Esophagus muscularis mucosa (tissue), 4 donors: Measurements from ENCODE around the gene ARMC10. TPM values are rescaled to one million over a fixed set of nuclear protein-coding genes. Genes with fewer than 3 reads are reported as not detected.
"Not testable (repeated sequence)": the region's sequence is repeated elsewhere in the genome, so short reads cannot be mapped to it uniquely, and the experiment has no call there.

ENCODE experiments used
- DNase-seq: peaks from one replicate; pipeline ENCODE4 v3.0.0-alpha.2; 2017; ENCODE audit errors: extremely low spot score
- H3K27ac ChIP-seq, 4 donors: fragments of 200-600 bp; sonication (generic); replicated peaks in 1 of 4; 1 replicate in 3 of 4; 2 replicates in 1 of 4; pipeline ENCODE4 v1.5.1; 2016 to 2019; ENCODE audit warnings: mild to moderate bottlenecking in 1 of 4
- H3K27me3 ChIP-seq, 4 donors: fragments of 200-600 bp; sonication (generic); one replicate each; pipeline versions ENCODE4 v1.5.1 to v1.6.0; 2016 to 2019
- H3K36me3 ChIP-seq, 4 donors: fragments of 200-600 bp; sonication (generic); one replicate each; pipeline ENCODE4 v1.5.1; 2016 to 2019
- H3K4me1 ChIP-seq, 4 donors: fragments of 200-600 bp; sonication (generic); one replicate each; pipeline ENCODE4 v1.5.1; 2016 to 2019
- H3K4me3 ChIP-seq, 4 donors: fragments of 200-600 bp; sonication (generic); 1 replicate in 2 of 4; 2 replicates in 2 of 4; pipeline ENCODE4 v1.5.1; 2016 to 2019; ENCODE audit warnings: mild to moderate bottlenecking in 4 of 4, moderate library complexity in 1 of 4
- H3K9me3 ChIP-seq, 4 donors: fragments of 200-600 bp; sonication (generic); 1 replicate in 3 of 4; 2 replicates in 1 of 4; pipeline ENCODE4 v1.5.1; 2016 to 2019
- CTCF ChIP-seq, 3 experiments: fragments of 200-600 bp in 2 of 3; fragments of 450-650 bp in 1 of 3; sonication (generic) in 2 of 3; IDR thresholded peaks; one replicate each; pipeline ENCODE4 v1.5.1; 2017 to 2019; ENCODE audit warnings: antibody characterized with exemption in 3 of 3, mild to moderate bottlenecking in 2 of 3, moderate library complexity in 1 of 3
- EP300 ChIP-seq: sonication (generic); formaldehyde crosslinking; IDR thresholded peaks from one replicate; pipeline ENCODE4 v1.6.1; 2017; ENCODE audit warnings: antibody characterized with exemption
- POLR2A ChIP-seq: fragments of 450-650 bp; IDR thresholded peaks from one replicate; pipeline ENCODE4 v1.6.1; 2017; ENCODE audit warnings: antibody characterized with exemption, moderate library complexity, mild to moderate bottlenecking, low read depth
- POLR2AphosphoS5 ChIP-seq, 2 donors: sonication (generic); formaldehyde crosslinking; IDR thresholded peaks; one replicate each; pipeline ENCODE4 v1.6.1; 2017; ENCODE audit warnings: antibody characterized with exemption in 2 of 2
- WGBS: methylation state at CpG from one replicate; pipeline ENCODE4 v1.1.5; 2018; 5-methylcytosine and 5-hydroxymethylcytosine counted together
- intact Hi-C: fragments of 100-400 bp; cut with DNase I; formaldehyde crosslinking; loops from one replicate; pipeline ENCODE4 v1.15.1; 2023
- total RNA-seq, 4 donors: library from RNA; depleted of rRNA; stranded (reverse); fragments of >200 nt; gene quantifications; one replicate each; pipeline versions ENCODE4 v1.1.0 to v1.2.1, GENCODE V29; 2016

Gene ARMC10
- total RNA-seq, 4 donors from 2014 or later, result 28.8 to 41.2 (median 37.2) TPM

DNA sequence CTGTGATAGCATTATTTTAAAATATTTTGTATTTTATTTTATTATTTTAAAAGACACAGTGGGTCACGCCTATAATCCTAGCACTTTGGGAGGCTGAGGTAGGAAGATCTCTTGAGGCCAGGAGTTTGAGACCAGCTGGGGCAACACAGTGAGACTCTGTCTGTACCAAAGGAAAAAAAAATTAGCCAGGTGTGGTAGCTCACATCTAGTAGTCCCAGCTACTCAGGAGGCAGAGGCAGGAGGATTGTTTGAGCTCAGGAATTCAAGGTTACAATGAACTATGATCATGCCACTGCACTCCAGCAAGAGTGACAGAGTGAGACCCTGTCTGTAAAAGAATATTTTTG is 37.5 kb upstream of the ARMC10 start:
- 100% methylated on average over 1 of the region's 1 CpG for WGBS
- H3K36me3 ChIP-seq, result no peaks in the 10 kb centered on the region
- no peak overlapping the region for H3K4me3 ChIP-seq
- TF ChIP-seq POLR2A (no peak), POLR2AphosphoS5 (IDR thresholded peaks at IDR 0.05) (no peak), CTCF (IDR thresholded peaks at IDR 0.05) (no peak), EP300 (no peak)
- no peak for DNase-seq
- no peak overlapping the region for H3K27ac ChIP-seq
- no peaks in the 10 kb centered on the region for H3K9me3 ChIP-seq
- H3K4me1 ChIP-seq, result no peaks in the 10 kb centered on the region
- no peaks in the 10 kb centered on the region for H3K27me3 ChIP-seq
- intact Hi-C loops, result no loop called here

DNA sequence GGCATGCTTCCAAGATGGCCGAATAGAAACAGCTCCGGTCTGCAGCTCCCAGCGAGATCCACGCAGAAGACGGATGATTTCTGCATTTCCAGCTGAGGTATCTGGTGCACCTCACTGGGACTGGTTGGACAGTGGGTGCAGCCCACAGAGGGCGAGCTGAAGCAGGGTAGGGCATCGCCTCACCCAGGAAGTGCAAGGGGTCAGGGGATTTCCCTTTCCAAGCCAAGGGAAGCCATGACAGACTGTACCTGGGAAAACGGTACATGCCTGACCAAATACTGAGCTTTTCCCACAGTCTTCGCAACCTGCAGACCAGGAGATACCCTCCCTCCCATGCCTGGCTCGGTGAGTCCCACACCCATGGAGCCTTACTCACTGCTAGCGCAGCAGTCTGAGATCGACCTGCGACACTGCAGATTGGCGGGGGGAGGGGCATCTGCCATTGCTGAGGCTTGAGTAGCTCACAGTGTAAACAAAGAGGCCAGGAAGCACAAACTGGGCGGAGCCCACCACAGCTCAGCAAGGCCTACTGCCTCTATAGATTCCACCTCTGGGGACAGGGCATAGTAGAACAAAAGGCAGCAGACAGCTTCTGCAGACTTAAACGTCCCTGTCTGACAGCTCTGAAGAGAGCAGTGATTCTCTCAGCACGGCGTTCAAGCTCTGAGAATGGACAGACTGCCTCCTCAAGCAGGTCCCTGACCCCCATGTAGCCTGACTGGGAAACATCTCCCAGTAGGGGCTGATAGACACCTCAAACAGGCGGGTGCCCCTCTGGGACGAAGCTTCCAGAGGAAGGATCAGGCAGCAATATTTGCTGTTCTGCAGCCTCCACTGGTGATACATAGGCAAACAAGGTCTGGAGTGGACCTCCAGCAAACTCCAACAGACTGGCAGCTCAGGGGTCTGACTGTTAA is 36.9 kb upstream of the ARMC10 start:
- H3K27me3 ChIP-seq, intact Hi-C loops, H3K27ac ChIP-seq, DNase-seq, H3K9me3 ChIP-seq, H3K4me3 ChIP-seq, H3K36me3 ChIP-seq, H3K4me1 ChIP-seq: not testable (repeated sequence)
- WGBS, result 77% methylated on average over 20 of the region's 20 CpGs

DNA sequence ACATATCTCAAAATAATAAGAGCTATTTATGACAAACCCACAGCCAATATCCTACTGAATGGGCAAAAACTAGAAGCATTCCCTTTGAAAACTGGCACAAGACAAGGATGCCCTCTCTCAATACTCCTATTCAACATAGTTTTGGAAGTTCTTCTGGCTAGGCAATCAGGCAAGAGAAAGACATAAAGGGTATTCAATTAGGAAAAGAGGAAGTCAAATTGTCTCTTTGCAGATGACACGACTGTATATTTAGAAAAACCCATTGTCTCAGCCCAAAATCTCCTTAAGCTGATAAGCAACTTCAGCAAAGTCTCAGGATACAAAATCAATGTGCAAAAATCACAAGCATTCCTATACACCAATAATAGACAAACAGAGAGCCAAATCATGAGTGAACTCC is 33.1 kb upstream of the ARMC10 start:
- peaks cover 0 to 11% (median 0%) of the 10 kb centered on the region in 4 donors for H3K9me3 ChIP-seq
- H3K4me3 ChIP-seq, intact Hi-C loops, H3K27me3 ChIP-seq, DNase-seq, H3K36me3 ChIP-seq, H3K27ac ChIP-seq, H3K4me1 ChIP-seq: not testable (repeated sequence)
- 84% methylated on average over 1 of the region's 1 CpG for WGBS

- Histone ChIP-seq H3K36me3 (no peaks in the 10 kb centered on the region), H3K27me3 (no peaks in the 10 kb centered on the region), H3K27ac (no peak overlapping the region), H3K9me3 (peaks cover 0 to 4% (median 0%) of the 10 kb centered on the region in 4 donors), H3K4me1 (no peaks in the 10 kb centered on the region), H3K4me3 (no peak overlapping the region)
- intact Hi-C loops, result no loop called here
- TF ChIP-seq POLR2AphosphoS5 (IDR thresholded peaks at IDR 0.05), result no peak
- no peak for TF ChIP-seq POLR2A
- TF ChIP-seq EP300, result no peak
- TF ChIP-seq CTCF (IDR thresholded peaks at IDR 0.05), result no peak
- 90% methylated on average over 2 of the region's 2 CpGs for WGBS
- no peak for DNase-seq
Measured at GRCh38 chr7:103048833-103049232, 26.1 kb upstream of the ARMC10 start.

GRCh38 chr7:103051519-103051918 is 23.4 kb upstream of the ARMC10 start:
- Histone ChIP-seq H3K4me3 (no peak overlapping the region), H3K36me3 (no peaks in the 10 kb centered on the region), H3K27me3 (no peaks in the 10 kb centered on the region), H3K4me1 (no peaks in the 10 kb centered on the region), H3K27ac (no peak overlapping the region), H3K9me3 (no peaks in the 10 kb centered on the region)
- TF ChIP-seq POLR2A (no peak), CTCF (IDR thresholded peaks at IDR 0.05) (no peak), EP300 (no peak), POLR2AphosphoS5 (IDR thresholded peaks at IDR 0.05) (no peak)
- intact Hi-C loops, result no loop called here
- WGBS, result 95% methylated on average over 6 of the region's 6 CpGs
- DNase-seq, result no peak

GRCh38 chr7:103056006-103056405 is 18.9 kb upstream of the ARMC10 start:
- DNase-seq, intact Hi-C loops, H3K4me3 ChIP-seq, H3K27ac ChIP-seq, H3K9me3 ChIP-seq, H3K27me3 ChIP-seq, H3K36me3 ChIP-seq, H3K4me1 ChIP-seq: not testable (repeated sequence)
- WGBS, result 89% methylated on average over 1 of the region's 1 CpG
